PC-3 (cell line): ENCODE data around the gene ALG5.

Experiments
- CTCF ChIP-seq: fragments of 300-600 bp; sonication (generic); conservative IDR thresholded peaks from 2 replicates; pipeline ENCODE4 v1.5.1; 2017; ENCODE audit warnings: antibody characterized with exemption, low read depth, mild to moderate bottlenecking, low read length
- EZH2 ChIP-seq: fragments of 300-600 bp; sonication (generic); IDR thresholded peaks from one replicate; pipeline ENCODE4 v1.6.1; 2017; ENCODE audit warnings: antibody characterized with exemption, mild to moderate bottlenecking, low read length; ENCODE audit not compliant: unreplicated experiment
- EZH2phosphoT487 ChIP-seq: fragments of 300-600 bp; sonication (generic); IDR thresholded peaks from 2 replicates; pipeline ENCODE4 v1.6.1; 2018; ENCODE audit warnings: mild to moderate bottlenecking, antibody characterized with exemption, low read length, borderline replicate concordance

DNA sequence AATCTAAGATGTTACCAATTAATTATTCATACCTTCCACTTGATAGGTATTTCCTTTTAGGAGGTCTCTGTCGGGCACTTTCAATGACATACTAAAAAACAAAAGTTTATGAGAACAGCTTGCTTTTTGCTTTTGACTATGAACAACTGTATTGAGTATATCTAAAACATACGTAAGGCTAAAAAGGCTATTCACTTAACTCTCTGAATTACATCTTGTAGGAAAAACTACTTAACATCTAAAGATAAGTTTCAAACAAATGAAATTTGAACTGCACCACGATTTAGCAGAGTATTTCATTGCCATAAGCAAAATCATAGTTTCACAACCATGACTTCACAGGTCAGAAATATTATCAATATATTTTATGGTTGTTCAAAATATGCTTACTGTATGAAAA is 48.7 kb upstream of the ALG5 start:
- no peak for TF ChIP-seq EZH2
- no peak for TF ChIP-seq CTCF
- TF ChIP-seq EZH2phosphoT487: no peak
